ENCODE results near the gene RAB40C. TPM values are rescaled to one million over a fixed set of nuclear protein-coding genes. Genes with fewer than 3 reads are reported as not detected.

The RAB40C gene
- total RNA-seq, 1 donor from 2014 or later: 30.6 TPM

DNA sequence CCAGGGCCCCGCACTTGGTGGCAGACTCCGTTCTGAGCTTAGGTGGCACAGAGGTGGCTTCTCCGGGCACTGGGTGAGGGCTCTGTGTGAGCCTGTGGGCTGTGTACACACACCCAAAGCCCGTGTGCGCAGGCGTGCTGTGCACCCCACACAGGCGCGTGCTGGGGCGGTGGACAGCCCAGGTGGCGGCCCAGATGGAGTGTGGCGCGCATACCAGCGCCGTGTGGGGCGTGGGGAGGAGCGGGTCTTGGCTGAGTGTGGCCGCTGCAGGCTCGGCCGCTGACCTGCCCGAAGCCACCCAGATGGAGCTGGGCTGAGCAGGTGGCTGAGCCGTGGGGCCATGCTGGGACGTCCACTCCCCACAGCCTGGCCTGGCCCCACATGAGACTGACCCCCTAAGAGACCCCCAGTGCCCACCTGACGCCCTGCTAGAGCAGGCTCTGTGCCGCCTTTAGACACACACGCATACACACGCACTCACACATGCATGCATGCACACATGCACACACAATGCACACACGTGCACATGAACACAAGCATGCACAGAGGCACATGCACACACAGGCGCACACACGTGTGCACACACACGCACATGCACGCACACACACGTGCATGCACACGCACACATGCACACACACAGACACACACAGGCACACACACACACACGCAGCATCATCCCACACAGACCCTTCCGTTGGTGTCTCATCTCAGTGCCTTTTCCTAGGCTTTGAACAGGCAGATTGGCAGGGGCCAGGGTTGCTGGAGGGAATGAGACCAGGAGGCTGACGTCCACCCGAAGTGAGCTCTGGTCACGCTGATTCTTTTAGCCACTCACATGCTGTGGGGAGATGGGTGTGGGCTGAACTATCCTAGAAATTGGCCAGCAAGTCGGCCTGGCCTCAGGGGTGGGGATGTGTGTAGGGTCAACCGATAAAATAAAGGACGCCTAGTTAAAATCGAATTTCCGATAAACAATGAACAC is 27.6 kb upstream of the RAB40C start:
- Mint-ChIP-seq H3K27me3 (peaks cover 24% of the 10 kb centered on the region), H3K4me1 (ENCODE audit: low read depth) (peaks cover 6% of the 10 kb centered on the region), H3K4me3 (ENCODE audit: low read depth) (no peak overlapping the region), H3K27ac (no peak overlapping the region), H3K9me3 (ENCODE audit: low read depth) (no peaks in the 10 kb centered on the region), H3K36me3 (ENCODE audit: insufficient read depth) (no peaks in the 10 kb centered on the region)
- TF ChIP-seq, protein P1, sequence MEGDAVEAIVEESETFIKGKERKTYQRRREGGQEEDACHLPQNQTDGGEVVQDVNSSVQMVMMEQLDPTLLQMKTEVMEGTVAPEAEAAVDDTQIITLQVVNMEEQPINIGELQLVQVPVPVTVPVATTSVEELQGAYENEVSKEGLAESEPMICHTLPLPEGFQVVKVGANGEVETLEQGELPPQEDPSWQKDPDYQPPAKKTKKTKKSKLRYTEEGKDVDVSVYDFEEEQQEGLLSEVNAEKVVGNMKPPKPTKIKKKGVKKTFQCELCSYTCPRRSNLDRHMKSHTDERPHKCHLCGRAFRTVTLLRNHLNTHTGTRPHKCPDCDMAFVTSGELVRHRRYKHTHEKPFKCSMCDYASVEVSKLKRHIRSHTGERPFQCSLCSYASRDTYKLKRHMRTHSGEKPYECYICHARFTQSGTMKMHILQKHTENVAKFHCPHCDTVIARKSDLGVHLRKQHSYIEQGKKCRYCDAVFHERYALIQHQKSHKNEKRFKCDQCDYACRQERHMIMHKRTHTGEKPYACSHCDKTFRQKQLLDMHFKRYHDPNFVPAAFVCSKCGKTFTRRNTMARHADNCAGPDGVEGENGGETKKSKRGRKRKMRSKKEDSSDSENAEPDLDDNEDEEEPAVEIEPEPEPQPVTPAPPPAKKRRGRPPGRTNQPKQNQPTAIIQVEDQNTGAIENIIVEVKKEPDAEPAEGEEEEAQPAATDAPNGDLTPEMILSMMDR (IDR thresholded peaks at IDR 0.05; ENCODE audit: unreplicated experiment): no peak
- no peak for DNase-seq (ENCODE audit: low spot score, unreplicated experiment)

DNA sequence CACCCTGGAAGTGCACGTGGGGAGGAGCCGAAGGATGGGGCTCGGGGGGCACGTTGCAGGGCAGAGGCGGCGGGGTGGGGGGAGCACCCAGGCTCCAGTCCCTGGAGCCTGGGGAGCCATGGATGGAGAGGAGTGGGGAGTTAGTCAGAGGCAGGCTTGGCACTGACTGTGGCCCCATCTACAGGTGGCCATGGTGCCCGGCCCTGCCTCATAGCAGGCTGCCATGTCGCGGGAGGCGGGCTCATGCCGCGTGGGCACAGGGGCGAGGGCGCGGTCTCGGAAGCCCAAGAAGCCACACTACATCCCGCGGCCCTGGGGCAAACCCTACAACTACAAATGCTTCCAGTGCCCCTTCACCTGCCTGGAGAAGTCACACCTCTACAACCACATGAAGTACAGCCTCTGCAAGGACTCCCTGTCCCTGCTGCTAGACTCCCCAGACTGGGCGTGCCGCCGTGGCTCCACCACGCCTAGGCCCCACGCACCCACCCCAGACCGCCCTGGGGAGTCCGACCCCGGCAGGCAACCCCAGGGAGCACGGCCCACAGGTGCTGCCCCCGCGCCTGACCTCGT is 26.7 kb upstream of the RAB40C start:
- no peaks in the 10 kb centered on the region for H3K9me3 Mint-ChIP-seq (ENCODE audit: low read depth)
- peaks cover 21% of the 10 kb centered on the region for H3K27me3 Mint-ChIP-seq
- H3K36me3 Mint-ChIP-seq (ENCODE audit: insufficient read depth): no peaks in the 10 kb centered on the region
- H3K4me3 Mint-ChIP-seq (ENCODE audit: low read depth): no peak overlapping the region
- TF ChIP-seq, protein P1 (IDR thresholded peaks at IDR 0.05; ENCODE audit: unreplicated experiment): no peak
- peaks cover 6% of the 10 kb centered on the region for H3K4me1 Mint-ChIP-seq (ENCODE audit: low read depth)
- no peak overlapping the region for H3K27ac Mint-ChIP-seq
- no peak for DNase-seq (ENCODE audit: low spot score, unreplicated experiment)

DNA sequence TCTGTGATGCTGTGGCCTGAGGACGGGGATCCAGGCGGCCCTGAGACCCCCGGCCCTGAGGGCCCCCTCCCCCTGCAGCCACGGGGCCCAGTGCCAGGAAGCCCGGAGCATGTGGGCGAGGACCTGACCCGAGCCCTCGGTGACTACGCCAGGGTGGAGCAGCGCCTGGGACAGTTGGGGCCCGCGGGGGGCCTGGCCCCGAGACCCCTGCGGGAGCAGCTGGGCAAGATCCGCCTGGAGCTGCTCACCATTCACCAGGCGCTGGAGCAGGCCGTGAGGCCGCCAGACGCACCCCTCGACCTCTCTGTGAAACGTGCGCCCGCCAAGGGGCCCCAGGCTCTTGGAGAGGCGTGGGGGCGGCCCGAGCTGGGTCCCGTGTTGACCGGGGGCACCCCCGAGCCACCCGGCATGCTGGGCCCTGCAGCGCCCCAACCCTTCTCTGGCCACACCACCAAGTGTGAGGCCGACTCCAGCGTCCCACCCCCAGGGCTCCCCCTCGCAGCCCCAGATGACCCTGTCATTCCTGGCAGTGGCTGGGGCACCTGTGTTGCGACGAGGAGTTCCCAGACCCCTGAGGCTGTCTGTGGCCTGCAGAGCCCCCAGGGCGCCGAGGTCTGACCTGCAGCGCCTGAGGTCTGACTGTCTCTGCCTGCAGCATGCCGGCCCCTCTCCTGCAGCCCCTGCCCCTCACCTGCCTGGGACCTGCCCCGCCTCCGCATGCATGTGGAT is 25.0 kb upstream of the RAB40C start:
- peaks cover 10% of the 10 kb centered on the region for H3K4me1 Mint-ChIP-seq (ENCODE audit: low read depth)
- H3K4me3 Mint-ChIP-seq (ENCODE audit: low read depth): no peak overlapping the region
- no peaks in the 10 kb centered on the region for H3K9me3 Mint-ChIP-seq (ENCODE audit: low read depth)
- peaks cover 12% of the 10 kb centered on the region for H3K27me3 Mint-ChIP-seq
- H3K36me3 Mint-ChIP-seq (ENCODE audit: insufficient read depth): no peaks in the 10 kb centered on the region
- no peak for DNase-seq (ENCODE audit: low spot score, unreplicated experiment)
- no peak overlapping the region for H3K27ac Mint-ChIP-seq
- TF ChIP-seq, protein P1 (IDR thresholded peaks at IDR 0.05; ENCODE audit: unreplicated experiment): no peak

DNA sequence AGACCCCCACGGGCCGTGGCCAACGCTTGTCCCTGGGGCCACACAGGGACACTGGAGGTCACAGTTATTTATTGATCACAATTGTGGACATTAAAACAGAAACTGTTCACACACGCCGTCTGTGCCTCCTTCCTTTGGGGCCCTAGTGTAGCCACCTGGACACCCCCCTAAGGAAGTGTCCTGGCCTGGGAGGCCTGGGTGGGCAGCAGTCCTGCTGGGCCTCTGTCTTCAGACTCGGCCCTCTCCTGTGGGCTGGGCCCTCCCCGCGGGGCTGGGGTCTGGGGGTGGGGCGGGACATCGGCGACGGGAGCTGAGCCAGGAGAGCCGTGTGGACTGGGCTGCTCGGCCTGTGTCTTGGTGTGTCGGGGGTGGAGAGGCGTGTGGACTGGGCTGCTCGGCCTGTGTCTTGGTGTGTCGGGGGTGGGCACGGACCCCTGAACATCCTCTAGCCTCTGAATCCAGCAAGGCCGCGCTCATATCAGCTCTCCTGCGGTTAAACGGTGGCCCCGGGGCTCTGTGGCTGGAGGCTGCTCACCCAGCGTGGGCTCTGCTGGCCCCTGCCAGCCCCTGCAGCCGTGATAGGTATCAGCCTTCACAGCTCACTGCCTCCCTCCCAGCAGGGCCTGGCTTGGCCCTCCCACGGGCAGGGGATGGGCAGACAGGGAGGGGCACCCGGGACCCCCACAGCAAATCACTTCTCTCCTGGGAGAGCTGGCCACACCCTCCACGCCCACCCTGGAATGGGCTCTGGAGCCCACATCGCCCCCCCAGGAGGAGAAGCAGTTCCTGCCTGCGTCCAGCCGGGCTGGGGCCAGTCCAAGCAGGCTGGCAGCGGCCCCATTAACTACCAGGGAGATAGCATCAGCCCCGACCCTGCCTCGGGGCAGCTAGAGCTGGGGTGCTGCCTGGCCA is 24.2 kb upstream of the RAB40C start:
- DNase-seq (ENCODE audit: low spot score, unreplicated experiment): no peak
- H3K9me3 Mint-ChIP-seq (ENCODE audit: low read depth): no peaks in the 10 kb centered on the region
- H3K4me3 Mint-ChIP-seq (ENCODE audit: low read depth): no peak overlapping the region
- TF ChIP-seq, protein P1 (IDR thresholded peaks at IDR 0.05; ENCODE audit: unreplicated experiment): no peak
- no peak overlapping the region for H3K27ac Mint-ChIP-seq
- H3K4me1 Mint-ChIP-seq (ENCODE audit: low read depth): peaks cover 11% of the 10 kb centered on the region
- H3K27me3 Mint-ChIP-seq: peaks cover 12% of the 10 kb centered on the region
- no peaks in the 10 kb centered on the region for H3K36me3 Mint-ChIP-seq (ENCODE audit: insufficient read depth)

Measured in progenitor cell of endocrine pancreas (in vitro differentiated cells).